Epidermal melanocyte (primary cell): ENCODE results near the gene SYNJ2.

Experiments used
- DNase-seq: peaks from one replicate; pipeline ENCODE4 v3.0.0; 2011; ENCODE audit warnings: low spot score; ENCODE audit not compliant: insufficient read length

Gene SYNJ2

DNA sequence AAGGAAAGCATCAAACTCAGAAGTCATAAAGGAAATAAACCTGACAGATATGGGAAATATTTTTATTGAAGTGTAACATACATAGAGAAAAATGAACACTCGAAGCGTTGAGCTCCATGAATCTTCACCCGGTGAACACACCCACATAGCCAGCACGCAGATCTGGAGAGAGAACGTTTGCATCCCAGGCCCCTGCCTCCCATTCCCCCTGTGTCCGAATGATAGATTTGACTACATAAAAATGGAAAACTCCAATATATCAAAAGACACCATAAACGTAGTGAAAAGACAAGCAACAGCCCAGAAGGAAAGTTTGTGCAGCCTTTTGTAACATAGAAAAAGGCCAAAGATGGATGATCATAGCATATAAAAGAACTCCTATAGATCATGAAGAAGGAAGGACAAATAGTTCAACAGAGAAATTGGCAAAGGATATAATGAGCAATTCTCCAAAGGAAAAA lies 17.1 kb downstream of the SYNJ2 start:
- DNase-seq, result no peak

DNA sequence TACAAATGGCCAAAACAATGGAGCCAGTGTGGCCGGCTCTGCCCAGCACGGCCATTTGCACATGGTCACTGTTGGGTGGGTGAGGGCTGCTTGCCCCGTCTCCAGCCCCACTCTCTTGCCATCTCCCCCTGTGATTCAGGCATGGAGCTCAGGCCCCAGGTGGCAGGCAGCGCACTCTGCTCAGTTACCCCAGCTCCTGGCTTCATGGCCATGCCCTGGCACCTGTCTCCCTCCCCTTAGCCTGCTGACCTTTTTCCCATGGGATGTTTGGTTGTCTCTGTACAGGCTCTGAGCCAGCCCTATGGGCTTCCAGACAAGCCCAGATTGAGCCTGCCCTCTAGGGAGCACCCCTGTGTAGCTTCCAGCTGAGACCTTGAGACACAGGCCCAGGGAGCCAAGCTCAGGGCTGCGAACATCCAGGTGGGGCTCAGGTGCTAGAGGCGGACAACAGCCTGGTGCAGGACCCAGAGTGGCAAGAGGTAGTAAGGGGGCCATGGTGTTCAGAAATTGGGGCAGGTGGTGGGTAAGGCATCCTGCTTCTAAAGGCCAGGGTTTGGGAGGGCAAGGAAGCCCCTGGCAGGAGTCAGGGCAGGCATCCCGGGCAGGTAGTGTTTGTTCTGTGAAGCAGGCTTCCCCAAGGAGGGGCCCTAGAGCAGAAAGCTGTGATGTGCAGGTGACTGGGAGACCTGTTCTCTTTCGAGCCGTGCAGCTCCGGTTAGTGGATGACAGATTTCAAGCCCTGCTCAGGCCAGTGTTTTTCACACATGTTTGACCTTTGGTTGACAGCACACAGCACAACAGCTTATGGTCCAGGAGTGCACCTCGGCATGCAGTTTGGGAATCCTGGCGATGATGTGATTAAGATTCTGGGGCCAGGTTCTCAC lies 17.7 kb downstream of the SYNJ2 start:
- DNase-seq, result no peak

DNA sequence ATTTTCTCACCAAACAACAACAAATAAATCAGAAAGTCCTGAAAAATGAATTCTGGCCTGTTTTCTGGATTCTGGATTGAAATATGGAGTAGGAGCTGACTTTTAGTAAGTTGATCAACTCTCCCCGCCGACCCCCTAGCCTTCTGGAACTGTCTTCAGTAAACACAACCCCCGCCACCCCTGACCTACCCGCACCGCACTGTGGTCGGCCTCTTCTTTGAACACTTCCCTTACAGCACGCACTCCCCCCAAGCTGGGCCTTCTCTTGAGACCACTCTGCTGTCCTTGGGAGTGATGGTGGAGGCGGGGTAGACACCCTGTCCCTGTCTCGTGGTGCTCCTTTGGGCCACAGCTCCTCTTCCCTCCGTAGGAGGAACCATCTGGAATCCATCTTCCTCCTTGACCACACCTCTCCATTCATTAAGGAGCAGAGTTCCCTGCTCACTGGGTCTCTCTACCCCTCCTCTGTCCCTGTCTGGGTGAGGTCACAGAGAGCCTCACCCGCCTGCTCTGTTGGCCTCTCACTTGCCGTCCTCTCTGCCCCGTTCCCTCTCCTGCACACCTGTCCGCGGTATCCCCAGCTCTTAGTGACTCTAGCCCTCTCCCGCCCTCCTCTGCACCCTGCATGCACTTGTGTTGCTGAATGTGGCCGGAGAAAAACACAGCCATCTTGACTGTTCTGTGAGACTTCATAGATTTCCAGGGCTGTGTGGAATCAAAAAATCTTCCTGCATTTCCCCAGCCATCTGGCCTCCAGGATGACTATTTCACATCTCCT lies 19.1 kb downstream of the SYNJ2 start:
- no peak for DNase-seq

DNA sequence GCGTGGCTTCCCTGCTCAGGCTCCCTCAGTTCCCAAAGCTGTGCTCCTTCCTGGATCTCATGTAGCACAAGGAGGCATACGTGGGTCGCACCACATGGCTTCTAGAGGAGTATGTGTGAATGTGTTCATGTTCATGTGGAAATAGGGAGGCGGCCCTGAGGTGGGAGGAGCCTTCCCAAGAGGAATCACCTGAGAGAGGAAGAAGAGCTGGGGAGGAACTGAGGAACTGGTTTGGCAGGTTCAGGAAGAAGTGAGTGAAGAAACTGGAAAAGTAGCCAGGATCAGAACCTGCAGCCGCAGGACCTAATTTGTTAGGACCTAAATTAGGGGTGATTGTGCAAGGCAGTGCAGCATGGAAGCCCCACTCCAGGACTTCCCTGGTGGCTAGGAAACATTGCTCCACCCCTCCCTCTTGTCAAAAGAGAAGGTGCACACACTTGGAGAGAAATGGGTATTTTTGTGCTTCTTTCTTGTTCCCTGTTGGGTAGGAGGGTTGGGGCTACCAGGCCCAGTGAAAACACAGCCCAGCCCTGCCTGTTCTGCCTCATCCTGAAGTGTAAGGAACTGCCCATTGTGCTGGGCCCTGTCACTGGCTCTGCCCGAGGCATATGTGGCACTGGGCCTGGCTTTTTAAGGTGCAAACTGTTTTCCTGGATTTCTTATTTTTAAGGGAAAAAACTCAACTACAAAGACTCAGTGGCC lies 20.7 kb downstream of the SYNJ2 start:
- no peak for DNase-seq

DNA sequence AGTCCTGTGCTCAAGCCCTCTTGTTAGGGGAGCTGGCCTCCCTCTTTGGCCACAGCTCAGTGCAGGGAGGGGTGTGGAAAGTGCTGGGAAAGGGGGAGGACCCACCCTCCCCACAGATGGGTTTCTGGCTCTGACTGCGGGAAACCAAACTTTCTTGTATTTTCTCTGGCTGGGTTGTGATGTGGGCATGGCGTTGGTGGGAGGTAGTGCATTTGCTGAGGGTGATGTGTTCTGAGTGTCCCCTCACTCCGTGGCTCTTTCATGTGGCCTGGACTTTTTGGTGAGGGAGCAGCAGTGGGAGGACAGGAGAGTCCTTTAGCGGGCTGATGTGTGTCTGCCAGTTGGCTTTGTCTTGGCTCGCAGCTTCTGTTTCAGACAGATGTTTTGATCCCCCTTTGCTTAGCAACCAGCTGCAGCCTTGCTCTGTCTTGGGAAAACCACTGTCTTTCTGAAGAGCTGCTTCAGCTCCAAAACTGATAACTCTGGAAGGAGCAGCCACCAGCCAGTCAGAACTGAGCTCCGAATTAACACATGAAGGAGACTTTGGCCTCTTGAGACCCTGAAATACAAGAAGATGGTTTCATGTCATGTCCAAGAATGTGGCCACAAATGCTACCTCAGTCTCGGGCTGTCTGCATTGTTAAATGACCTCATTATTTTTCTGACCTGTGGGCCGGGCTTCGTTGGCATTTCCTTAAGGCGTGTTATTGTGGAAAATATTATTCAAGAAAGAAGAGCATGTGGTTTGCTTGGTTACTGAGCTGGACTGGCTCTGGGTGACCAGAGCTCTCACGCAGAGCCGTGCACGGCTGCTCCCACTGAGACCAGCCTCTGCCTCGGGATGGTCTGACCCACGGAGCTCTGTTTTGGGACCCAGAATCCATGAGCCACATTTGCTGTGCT lies 21.5 kb downstream of the SYNJ2 start:
- DNase-seq, result no peak

DNA sequence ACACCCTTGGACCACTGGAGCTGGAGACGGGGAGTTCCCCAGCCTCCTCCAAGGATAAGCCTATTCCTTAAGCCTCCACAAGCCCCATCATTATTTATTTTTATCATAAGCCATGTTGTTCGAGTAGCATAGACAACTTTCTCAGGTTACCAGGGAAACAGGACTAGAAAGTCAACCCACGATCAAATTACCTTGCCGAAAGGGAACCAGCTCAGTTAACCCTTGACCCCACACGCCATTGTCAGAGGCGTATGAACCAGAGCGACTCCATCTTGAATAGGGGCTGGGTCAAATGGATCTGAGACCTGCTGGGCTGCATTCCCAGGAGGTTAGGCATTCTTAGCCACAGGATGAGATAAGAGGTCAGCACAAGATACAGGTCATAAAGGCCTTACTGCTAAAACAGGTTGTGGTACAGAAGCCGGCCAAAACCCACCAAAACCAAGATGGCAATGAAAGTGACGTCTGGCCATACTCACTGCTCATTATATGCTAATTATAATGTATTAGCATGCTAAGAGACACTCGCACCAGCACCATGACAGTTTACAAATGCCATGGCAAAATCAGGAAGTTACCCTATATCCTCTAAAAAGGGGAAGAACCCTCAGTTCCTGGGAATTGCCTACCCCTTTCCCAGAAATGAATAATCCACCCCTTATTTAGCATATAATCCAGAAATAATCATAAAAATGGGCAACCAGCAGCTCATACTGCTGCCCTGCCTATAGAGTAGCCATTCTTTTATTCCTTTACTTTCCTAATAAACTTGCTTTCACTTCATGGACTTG lies 22.4 kb downstream of the SYNJ2 start:
- DNase-seq, result no peak

DNA sequence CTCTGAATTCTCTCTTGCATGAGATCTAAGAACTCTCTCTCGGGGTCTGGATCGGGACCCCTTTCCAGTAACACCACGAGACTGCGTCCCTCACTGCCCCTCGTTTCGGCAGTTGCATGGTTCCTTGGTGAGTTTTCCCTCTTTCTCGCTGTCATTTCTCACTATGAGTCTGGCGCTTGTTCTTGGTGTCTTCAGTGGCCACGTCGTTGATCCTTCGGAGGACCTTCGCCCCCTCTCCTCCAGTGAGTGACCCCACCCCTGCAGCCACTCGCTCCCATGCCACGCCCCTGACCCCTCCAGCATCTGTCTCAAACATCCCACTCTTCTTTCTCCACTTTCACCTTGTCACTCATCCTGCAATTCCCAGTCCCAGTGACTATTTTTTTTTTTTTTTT lies 23.0 kb downstream of the SYNJ2 start:
- no peak for DNase-seq

DNA sequence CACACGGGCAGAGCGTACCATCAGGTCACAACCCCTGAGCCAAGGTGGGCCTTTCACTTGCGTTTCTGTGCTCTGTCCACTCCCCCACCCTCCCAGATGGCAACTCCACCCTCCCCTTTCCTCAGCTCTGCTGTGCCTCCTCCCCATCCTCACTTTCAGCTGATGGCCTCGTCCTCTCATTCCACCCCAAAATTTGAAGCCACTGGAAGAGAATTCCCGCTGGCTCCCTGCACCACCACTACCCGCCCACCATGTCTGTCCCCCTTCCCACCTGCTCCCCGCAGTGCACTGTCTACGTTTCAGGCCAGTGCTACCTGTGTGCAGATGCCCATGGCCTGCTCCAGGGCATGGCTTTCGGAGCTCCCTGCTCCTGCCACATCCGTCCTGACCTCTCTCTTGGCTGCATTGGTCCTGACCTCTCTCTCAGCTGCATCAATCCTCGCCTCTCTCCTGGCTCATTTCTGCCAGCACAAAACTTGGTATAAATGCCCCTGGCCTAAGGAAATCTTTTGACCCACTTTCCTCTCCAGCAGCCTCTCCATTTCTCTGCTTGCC lies 24.0 kb downstream of the SYNJ2 start:
- no peak for DNase-seq

DNA sequence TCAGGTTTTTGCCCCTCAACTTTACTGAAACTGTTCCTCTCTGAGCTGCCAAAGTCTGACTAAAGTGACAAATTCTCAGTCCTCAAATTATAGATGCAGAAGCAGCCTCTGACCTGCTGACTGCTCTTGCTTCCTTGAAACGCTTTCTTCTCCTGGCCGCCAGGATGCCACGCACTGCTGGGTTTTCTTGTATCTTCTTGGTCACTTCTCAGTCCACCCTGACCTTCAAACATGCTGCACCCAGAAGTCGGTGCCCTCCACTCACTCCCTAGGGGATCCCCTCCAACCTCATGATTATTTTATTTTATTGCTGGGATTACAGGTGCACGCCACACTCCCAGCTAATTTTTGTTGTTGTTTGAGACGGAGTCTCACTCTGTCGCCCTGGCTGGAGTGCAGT lies 24.7 kb downstream of the SYNJ2 start:
- no peak for DNase-seq

DNA sequence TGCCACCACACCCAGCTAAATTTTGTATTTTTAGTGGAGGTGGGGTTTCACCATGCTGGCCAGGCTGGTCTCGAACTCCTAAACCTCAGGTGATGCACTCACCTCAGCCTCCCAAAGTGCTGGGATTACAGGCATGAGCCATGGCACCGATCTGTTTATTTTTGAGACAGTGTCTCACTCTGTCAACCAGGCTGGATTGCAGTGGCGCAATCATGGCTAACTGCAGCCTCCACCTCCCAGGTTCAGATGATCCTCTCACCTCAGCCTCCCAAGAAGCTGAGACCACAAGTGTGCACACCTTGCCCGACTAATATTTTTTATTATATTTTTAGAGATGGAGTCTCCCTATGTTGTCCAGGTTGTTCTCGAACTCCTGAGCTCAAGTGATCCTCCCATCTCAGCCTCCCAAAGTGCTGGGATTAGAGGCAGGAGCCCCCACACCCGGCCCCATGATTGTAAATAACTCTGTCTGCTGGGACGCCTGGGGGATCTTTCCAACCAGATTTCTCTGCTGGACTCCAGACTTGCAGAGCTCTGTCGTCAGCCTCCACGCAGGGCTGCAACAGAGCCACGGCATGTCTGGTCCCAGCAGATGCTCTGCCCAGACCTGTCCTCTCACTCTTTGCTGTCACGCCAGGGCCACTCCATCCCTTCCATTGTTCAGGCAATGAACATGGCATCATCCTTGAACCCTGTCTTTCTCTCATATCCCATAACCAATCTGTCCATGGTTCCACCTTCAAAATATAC lies 25.3 kb downstream of the SYNJ2 start:
- no peak for DNase-seq

DNA sequence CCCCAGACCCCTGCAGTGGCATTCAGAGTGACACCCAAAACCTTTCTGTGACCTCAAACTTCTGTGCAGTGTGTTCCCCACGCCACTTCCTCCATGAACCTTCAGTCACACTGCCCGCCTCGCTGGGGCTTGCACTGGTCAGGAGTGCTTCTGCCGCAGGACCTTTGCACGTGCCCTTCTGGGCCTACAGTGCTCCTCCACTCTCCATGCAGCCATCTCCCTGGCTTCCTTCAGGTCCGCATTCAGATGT lies 27.1 kb downstream of the SYNJ2 start:
- DNase-seq, result no peak

DNA sequence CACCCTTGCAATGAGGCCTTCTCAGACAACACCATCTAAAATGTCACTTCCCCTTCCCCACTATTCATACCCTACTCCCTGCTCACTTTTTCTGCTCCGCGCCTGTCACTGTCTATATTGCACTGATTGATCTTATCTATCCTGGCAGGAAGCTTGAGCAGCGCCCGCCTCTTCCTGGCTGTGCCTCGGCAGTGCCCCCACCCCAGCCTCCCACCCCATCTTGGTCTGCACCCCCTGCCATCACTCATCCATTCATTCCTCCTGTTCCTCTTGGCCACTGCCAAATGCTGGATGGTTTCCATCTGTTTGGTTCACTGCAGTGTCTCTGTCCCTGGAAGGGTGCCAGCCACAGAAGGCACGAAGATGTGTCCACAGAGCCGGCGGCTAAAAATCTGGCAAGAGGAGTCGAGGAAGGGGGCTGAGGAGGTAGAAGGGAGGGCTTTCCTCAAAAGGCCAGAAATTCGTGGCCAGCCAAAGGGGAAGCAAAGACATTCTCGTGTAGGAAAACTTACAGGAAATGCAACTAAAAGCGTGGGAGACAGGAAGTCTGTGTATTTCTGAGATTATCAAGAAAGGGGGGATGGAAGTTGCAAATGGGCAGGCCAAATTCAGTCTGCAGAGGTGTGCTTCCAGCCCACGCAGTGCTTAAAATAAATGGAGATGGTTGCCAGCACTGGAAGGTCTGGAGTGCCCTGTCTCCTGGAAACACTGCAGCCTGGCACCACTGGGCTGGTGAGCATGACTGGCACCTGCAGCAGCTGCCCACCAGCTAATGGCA lies 27.6 kb downstream of the SYNJ2 start:
- DNase-seq, result peak; percentile 73

DNA sequence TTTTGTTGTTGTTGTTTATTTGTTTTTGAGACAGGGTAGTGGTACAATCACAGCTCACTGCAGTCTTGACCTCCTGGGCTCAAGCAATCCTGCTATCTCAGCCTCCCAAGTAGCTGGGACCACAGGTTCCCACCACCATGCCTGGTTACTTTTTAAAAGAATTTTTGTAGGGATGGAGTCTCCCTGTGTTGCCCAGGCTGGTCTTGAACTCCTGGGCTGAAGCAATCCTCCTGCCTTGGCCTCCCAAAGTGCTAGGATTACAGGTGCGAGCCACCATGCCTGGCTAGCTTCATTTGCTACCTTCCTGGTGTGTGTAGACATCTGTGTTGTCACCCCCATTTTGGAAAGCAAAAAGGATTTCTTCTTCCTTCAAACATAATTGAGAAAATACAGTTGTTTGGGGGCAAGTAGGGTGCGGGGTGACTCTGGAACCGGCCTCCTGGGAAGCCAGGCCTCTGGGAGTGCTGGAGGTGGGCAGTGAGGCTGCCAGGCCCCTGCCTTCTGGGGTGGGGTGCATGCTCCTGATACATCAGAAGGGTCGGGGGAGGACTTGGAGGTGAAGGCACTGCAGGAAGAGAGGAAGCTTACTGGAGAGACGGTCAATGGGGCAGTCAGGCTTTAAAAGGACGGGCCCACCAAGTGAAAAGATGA lies 28.4 kb downstream of the SYNJ2 start:
- DNase-seq, result no peak

DNA sequence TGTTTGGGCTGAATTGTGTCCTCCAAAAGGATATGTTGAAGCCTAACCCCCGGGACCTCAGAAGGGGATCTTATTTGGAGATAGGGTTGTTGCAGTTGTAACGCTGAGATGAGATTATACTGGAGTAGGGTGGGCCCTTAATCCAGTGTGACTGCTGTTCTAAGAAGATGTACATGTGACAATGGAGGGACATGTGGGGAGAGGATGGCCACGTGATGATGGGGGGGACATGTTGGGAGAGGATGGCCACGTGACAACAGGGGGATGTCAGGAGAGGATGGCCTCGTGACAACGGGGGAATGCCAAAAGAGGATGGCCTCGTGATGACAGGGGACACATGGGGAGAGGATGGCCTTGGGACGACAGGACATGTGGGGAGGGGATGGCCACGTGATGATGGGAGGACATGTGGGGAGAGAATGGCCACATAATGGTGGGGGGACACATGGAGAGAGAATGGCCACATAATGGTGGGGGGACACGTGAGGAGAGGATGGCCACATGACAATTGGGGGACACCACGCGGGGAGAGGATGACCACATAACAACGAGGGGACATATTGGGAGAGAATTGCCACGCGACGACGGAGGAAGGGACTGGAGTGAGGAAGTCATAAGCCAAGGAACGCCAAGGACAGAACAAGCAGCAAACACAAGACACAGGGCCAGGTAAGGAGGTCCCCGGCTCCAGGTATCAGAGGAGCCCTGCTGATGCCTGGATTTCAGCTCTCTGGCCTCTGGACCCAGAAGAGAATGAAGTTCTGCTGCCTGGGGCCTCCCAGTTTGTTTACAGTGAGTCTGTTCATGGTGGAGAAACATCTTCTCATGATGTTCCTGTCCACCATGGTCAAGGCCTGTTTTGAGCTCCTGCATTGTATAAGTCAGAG lies 29.2 kb downstream of the SYNJ2 start:
- no peak for DNase-seq

DNA sequence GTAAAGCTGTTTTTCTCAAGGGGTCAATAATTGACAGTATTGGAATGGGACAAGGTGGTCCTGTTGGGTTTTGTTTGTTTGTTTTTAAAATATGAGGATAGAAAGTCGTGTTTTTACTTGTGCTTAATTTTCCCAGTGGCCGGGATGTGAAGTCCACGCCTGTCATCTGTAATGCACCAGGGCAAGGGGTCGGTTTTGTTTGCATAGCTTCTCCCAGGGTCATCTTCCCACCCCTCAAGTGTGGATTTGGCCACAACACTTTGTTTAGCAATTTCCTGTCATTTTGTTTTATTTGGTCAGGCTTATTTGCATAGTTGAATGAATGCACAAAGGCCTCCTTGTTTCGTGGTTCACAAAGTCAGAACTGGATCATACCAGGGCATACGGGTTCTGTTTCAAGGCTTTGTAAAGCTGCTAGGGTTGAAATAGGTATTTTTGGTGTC lies 29.8 kb downstream of the SYNJ2 start:
- no peak for DNase-seq

DNA sequence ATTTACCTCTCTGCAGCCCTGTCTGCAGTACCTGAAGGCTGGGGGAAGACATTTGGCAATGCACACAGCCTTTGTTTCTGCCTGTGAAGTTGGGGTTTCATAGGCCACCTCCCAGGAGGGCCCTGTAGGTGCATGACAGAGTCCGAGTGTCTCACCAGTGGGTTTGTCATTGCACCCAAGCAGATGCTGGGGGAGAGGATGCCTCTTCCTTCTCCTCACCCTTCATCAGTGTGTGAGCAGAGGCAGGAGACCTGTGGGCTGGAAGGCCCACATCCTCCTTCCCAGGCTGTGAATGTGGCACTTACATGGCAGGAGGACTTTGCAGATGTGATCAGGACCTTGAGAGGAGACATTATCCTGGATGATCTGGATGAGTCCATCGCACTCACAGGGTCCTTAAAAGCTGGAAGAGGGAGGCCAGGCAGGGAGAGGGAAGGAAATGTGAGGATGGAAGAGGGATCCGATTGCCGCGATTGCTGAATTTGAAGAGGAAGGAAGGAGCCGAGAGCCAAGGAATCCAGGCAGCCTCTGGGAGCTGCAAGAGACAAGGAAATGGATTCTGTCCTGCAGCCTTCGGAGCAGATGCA lies 30.4 kb downstream of the SYNJ2 start:
- no peak for DNase-seq
